Stimulated activated CD4-positive, alpha-beta T cell treated with anti-CD3 and anti-CD28 coated beads, Interleukin-12 subunit alpha, Interleukin-12 subunit beta, amount 100 ng/mL, for 48 hours (primary cell): Measurements from ENCODE around the gene TMEM238.
"Not testable (repeated sequence)": the region's sequence is repeated elsewhere in the genome, so short reads cannot be mapped to it uniquely, and the experiment has no call there.

Source experiments
- DNase-seq, 3 donors: peaks; one replicate each; pipeline ENCODE4 v3.0.0-alpha.2; 2020; ENCODE audit warnings: low read depth in 2 of 3, low spot score in 1 of 3

Gene TMEM238

DNA sequence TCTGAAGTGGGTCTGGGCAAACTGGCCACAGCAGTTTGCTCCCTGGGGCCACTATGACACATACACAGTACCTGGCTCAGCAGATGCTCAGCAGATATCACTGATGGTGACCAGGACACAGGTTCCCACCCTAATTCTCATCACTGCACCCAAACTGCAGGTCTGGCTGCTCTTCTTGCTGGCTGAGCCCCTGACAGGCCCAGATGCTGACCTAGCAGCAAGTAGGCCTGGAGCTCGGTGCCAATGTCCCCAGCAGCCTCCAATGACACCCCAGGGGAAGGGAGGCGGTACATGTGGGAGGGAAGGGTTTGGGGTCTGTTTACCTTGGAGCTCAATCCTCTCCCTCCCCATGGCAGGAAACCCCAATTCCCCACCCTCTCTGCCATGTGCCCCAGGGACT is 18.4 kb upstream of the TMEM238 start:
- DNase-seq = no peak

- not testable (repeated sequence) for DNase-seq
Measured at GRCh38 chr19:55401390-55401789, 17.3 kb upstream of the TMEM238 start.

GRCh38 chr19:55400281-55401087 is 16.4 kb upstream of the TMEM238 start:
- no peak for DNase-seq

DNA sequence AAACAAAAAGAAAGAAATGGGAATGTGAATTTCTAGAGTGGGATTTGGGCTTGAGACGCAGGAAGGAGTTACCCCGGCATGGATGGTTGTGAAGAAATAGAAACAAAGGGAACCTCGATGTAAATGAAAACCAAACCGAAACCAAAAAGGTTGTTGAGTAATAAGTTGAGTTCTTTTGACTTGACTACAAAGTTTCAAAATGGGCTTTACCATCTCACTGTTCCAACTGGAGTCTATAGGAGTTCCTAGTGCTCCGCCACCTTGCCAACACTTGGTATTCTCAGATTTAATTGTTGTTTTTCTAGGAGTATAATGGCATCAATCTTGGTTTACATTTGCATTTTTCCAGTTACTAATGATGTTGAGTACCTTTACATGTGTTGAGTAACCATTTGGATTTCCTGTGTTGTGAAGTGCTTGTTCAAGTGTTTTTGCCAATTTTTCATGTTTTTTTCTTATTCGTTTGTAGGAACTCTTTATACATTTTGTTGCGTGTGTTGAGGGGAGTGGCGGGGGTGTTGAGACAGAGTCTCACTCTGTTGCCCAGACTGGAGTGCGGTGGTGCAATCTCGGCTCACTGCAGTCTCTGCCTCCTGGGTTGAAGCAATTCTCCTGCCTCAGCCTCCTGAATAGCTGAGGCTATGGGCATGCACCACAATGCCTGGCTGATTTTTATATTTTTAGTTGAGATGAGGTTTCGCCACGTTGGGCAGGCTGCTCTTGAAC is 14.3 kb upstream of the TMEM238 start:
- no peak for DNase-seq

DNA sequence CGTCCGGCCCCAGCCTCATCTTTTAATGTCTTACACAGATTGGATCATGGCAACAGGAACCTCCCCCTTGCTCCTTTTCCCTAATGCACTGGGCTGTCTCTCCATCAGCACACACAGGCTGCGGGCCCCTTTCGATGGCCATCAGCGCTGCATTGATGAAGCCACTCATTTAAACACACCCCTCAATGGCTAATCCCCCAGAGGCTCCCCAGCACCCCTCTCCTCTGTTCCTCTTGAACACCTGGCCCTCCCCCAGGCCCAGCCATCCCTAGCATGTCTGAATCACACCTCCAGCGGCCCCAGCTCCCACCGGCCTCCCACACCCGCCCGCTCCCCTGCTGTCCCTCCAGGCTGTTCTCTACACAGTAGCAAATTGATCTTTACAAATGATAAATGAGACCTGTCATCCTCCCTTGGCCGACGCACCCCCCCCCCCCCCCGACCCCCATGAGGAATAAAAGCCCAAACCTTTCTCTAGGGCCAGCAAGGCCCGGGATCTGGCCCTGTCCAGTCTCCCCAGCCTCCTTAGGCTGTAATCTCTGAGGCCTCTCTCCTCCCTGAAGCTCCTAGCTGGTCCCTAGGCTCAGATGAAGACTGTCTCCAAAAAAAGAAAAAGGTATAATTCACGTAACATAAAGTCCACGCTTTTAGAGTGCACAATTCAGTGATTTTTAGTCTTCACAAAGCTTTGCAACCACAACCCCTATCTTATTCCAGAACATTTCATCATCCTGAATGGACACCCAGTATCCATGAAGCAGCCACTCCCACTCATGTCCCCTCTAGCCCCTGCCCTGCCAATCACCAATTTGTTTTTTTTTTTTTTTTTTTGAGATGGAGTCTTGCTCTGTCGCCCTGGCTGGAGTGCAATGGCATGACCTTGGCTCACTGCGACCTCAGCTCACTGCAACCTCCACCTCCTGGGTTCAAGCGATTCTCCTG is 9.0 kb upstream of the TMEM238 start:
- DNase-seq = no peak

DNA sequence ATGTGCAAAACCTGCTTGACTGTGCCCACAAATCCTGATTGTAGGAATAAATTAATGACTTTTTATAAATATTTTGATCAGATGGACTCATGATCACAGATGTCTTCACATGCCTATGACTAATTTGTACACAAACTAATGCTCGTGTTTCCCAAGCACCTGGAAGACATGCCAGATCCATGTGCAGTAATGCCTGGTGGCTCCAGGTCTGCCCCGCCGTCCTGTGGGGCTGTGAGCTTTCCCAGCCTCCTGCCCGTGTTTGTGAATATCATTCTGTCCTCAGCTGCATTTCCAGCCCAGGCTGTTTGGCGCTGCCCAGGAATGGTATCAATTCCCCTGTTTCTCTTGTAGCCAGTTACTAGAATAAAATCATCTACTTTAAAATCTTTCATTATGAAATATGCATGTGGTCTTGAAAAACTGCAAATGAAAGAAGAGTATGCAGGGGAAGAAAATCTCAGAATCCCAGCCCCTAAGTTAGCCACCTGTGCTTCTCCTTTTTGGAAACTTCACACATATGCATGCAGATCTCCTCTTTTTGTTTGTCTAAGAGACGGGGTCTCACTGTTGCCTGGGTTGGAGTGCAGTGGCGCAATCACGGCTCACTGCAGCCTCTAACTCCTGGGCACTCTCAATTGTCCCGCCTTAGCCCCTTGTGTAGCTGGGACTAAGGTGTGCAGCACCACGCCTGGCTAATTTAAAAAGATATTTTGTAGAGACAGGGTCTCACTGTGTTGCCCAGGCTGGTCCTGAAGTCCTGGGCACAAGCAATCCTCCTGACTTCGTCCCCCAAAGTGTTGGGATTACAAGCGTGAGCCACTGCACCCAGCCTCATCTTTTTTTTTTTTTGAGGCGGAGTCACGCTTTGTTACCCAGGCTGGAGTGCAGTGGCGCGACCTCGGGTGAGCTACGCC is 7.9 kb upstream of the TMEM238 start:
- no peak for DNase-seq

DNA sequence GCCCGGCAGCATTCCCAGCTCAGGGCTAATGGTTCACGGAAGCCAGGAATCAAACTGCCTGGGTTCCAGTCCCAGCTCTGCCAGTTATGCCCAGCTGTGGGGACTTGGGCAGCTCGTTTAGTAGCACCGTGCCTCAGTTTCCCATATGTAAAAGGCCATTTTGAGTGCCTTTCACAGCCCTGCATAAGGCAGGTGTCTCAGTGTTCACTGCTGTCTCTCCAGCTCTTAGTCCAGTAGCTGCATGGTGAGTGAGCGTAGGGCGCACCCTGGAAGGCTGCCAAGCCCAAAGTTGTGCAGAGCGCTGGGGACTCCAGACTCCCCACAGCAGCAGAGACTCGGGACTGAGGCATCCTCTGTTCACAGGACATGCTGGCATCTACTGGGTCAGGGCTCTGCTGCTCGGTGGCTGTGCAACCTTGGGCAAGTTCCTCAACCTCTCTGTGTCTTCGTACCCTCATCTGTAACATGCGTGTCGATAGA is 7.1 kb upstream of the TMEM238 start:
- no peak for DNase-seq

- DNase-seq = no peak
Measured at GRCh38 chr19:55390461-55390880, 6.4 kb upstream of the TMEM238 start.

- no peak for DNase-seq
Measured at GRCh38 chr19:55389386-55390317, 5.6 kb upstream of the TMEM238 start.

- DNase-seq = no peak
Measured at GRCh38 chr19:55387736-55388497, 3.8 kb upstream of the TMEM238 start.

DNA sequence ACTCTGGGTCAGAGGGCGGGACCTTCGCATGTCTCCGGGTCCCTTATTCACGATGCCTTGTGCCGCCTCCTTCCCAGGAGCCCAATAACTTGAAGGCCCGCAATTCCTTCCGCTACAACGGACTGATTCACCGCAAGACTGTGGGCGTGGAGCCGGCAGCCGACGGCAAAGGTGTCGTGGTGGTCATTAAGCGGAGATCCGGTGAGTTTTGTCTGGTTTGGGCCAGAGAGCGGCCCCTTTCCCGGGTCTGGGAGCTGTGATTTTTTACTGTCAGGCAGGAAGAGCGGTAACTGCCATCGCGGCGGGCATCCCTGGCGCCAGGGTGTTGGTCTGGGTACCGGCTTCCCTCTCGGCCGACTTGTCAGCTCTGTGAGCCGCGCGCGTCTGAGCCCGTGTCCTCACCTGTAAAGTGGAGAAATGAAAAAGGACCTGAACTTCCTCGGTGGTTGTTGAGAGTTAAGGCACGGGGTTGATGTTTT is 2.4 kb upstream of the TMEM238 start:
- no peak for DNase-seq

DNA sequence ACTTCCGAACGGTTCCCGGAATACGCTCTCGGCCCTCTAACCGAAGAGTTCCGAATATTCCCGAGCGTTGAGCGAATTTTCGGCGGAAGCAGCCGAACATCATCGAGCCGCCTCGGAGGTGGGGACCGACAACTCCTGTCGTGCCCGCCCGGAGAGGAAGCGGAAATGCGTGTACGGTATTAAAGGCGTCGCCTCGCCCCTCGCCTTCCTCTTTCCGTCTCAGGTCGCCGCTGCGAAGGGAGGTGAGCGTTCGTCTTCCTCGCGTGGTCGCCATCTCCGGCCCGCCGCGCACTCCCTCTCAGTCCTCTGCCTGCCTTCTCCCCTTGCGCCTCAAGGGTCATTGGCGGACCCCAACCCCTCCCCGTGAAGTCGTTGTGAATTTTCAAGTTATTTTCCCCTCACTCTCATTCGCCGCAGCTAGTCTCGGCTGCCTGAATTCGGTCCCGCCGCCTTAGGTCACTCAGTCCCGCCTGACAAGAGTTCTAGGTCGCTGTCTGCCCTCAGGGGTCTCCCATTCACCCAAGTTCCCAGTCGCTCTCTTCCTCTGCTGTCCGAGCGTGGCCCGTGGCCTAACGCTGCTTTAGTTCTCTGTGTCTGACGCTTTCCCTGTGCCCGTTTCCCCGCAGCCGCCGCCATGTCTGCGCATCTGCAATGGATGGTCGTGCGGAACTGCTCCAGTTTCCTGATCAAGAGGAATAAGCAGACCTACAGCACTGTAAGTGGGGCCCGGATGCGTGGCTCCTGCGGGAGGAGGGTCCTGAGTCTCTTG is 1.8 kb upstream of the TMEM238 start, which contains the start of gene RPL28:
Gene RPL28, plus strand, starts transcription at position 209 of the 769 bp plus-strand sequence. Its CDS starts 426 bp downstream, at position 635.
- peak; percentile 96 to 100 (median 98) for DNase-seq

DNA sequence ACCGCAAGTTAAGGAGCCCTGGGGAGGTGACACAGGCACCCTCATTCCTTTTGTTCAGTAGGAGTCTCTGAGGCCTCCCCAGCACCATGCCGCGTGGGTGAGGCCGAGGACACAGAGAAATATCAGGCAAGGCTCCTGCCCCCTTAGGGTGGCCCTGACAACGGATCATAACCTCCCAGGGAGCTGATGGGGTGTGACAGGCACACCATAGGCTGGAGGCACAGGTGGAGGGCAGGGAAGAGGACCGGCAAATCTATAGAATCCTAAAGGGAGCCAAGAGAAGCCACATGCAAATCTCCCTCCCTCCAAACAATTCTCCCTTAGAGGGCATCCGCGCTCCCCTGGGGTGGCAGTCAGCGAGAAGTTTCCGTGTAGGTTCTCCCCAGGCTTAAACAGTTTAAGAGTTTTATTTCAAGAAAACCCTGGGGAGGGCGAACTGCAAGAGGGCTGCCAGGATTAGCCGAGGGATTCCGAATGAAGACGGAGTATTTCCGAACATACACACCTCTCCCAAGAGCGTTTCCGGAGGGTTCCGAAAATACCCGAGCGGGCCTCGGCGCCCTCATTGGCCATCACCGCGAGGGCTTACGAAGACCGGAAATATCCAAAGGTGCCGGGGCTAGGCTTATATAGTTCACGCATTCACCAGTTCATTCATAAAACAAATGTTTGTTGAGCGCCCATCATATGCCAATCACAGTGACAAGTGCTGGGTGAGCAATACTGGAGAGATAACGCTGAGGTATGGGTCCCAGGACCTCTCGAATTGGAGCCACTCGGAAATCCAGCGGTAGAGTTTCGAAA is 1.0 kb upstream of the TMEM238 start:
- DNase-seq = peak; percentile 92 to 96 (median 93)

DNA sequence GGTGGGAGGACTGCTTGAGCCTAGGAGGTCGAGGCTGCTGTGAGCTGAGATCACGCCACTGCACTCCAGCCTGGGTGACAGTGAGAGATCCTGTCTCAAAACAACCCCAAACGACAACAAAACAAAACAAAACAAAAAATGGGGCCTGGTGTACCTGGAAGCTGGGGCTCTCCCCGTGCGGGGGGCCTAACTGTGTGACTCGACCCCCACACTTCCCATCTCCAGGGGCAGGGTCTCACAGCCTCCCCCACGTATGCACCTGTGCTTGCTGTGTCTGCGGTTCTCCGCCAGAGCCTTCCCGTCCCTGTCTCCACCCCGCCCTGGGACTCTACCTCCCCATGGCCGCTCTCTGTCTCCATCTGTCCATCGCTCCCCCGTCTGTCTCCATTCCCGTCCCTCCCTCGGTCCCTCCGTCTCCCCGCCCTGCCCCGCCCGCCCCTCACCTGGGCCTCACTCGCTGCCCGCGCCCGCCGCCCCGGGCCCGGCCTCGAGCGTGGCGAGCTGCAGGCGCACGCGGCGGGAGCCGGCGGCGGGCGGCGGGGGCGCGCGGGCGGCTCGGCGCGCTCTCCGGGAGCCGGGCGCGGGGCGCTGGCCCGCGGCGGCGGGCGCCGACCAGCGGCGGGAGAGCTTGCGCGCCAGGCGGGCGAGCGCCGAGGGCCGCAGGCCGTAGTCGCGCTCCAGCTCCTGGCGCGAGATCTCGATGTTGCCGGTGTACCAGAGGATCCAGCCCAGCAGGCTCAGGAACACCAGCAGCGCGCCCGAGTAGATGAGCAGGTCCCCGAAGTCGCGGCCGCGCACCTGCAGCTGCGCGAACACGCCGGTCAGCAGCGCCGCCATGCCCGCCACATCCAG is 587 bp downstream of the TMEM238 start:
- DNase-seq = peak in 1 of 3 donors; percentile 38

GRCh38 chr19:55382522-55383054 is 1.5 kb downstream of the TMEM238 start:
- no peak for DNase-seq
